Left hindlimb (tissue), 1 donor: ENCODE results near the gene DSE.

Source experiments
- DNase-seq: peaks from one replicate; pipeline ENCODE4 v3.0.0-alpha.2; 2018

DSE gene

GRCh38 chr6:116450769-116451740, 80.3 kb downstream of the DSE start:
- DNase-seq: no peak

GRCh38 chr6:116451916-116452315, 81.2 kb downstream of the DSE start:
- no peak for DNase-seq

GRCh38 chr6:116452531-116452930, 81.8 kb downstream of the DSE start:
- no peak for DNase-seq

- DNase-seq: no peak
These were observed 85.4 kb downstream of the DSE start for GRCh38 chr6:116456106-116456505.

- DNase-seq: no peak
These were observed 86.2 kb downstream of the DSE start for GRCh38 chr6:116456927-116457326.

GRCh38 chr6:116458264-116458663, 87.5 kb downstream of the DSE start:
- DNase-seq: no peak

GRCh38 chr6:116459927-116460326, 89.2 kb downstream of the DSE start:
- no peak for DNase-seq

GRCh38 chr6:116461331-116461931, 90.7 kb downstream of the DSE start, which contains the start of gene CALHM6:
Gene CALHM6, plus strand, starts transcription at chr6:116461375. Its CDS starts 555 bp downstream, at chr6:116461930.
- DNase-seq: no peak

GRCh38 chr6:116461932-116462885, 91.5 kb downstream of the DSE start:
- peak; percentile 74 for DNase-seq

- no peak for DNase-seq
These were observed 92.6 kb downstream of the DSE start for GRCh38 chr6:116463301-116463700.

GRCh38 chr6:116465246-116465645, 94.5 kb downstream of the DSE start:
- DNase-seq: no peak

- no peak for DNase-seq
These were observed 96.3 kb downstream of the DSE start for GRCh38 chr6:116467096-116467495.

GRCh38 chr6:116467514-116467913, 96.8 kb downstream of the DSE start:
- no peak for DNase-seq

GRCh38 chr6:116468293-116468692, 97.5 kb downstream of the DSE start:
- no peak for DNase-seq

GRCh38 chr6:116471531-116471930, 100.8 kb downstream of the DSE start:
- DNase-seq: no peak

GRCh38 chr6:116472706-116473105, 102.0 kb downstream of the DSE start:
- DNase-seq: no peak

- DNase-seq: no peak
These were observed 104.4 kb downstream of the DSE start for GRCh38 chr6:116475141-116475540.

- DNase-seq: no peak
These were observed 105.4 kb downstream of the DSE start for GRCh38 chr6:116476002-116476678.

GRCh38 chr6:116482780-116483179, 112.0 kb downstream of the DSE start:
- no peak for DNase-seq

- no peak for DNase-seq
These were observed 112.9 kb downstream of the DSE start for GRCh38 chr6:116483616-116484015.

GRCh38 chr6:116485559-116486184, 114.9 kb downstream of the DSE start:
- no peak for DNase-seq
